ENCODE measurements around the gene GCNA. TPM values are rescaled to one million over a fixed set of nuclear protein-coding genes. Genes with fewer than 3 reads are reported as not detected.

The GCNA gene
- total and polyA plus RNA-seq, 2 of the 13 experiments (the other 11 are each of a cell fraction or from before 2014, with no cell fraction given): 0.38 to 0.66 TPM

GRCh38 chrX:71660562-71661416 lies 82.6 kb downstream of the GCNA start:
- intact Hi-C loops (cut with micrococcal nuclease; ENCODE audit: unreplicated experiment): no loop called here
- no peak for DNase-seq (ENCODE audit: low spot score)
- TF ChIP-seq RXRB (CRISPR knock-in tag; IDR thresholded peaks at IDR 0.05; ENCODE audit: borderline replicate concordance): no peak
- TF ChIP-seq ZNF530 (CRISPR knock-in tag; IDR thresholded peaks at IDR 0.05; ENCODE audit: low read depth): no peak
- no peak for TF ChIP-seq ZHX2 (IDR thresholded peaks at IDR 0.05; ENCODE audit: low read depth)
- no peak for TF ChIP-seq ZHX2 (CRISPR knock-in tag; IDR thresholded peaks at IDR 0.05; ENCODE audit: borderline replicate concordance)
- TF ChIP-seq NPAS2 (CRISPR knock-in tag; IDR thresholded peaks at IDR 0.05; ENCODE audit: borderline replicate concordance): no peak
- no peak for TF ChIP-seq NKX3-1 (CRISPR knock-in tag; IDR thresholded peaks at IDR 0.05)
- TF ChIP-seq IKZF5 (CRISPR knock-in tag; IDR thresholded peaks at IDR 0.05): no peak
- no peak for TF ChIP-seq ZFP91 (CRISPR knock-in tag; IDR thresholded peaks at IDR 0.05; ENCODE audit: borderline replicate concordance)
- no peak for TF ChIP-seq TBP (CRISPR knock-in tag; IDR thresholded peaks at IDR 0.05)
- no peak for TF ChIP-seq RFX5 (IDR thresholded peaks at IDR 0.05; ENCODE audit: low read depth, low read length)
- no peak for TF ChIP-seq NFKBIZ (CRISPR knock-in tag; IDR thresholded peaks at IDR 0.05)
- no peak for TF ChIP-seq GMEB1 (CRISPR knock-in tag; IDR thresholded peaks at IDR 0.05; ENCODE audit: borderline replicate concordance)
- TF ChIP-seq CAMTA2 (CRISPR knock-in tag; IDR thresholded peaks at IDR 0.05; ENCODE audit: borderline replicate concordance): no peak

More at GRCh38 chrX:71660562-71661416, 82.6 kb downstream of the GCNA start:
- in situ Hi-C loops (cut with HindIII; ENCODE audit: extremely low pct_ligation_motif_present, low pct_unique_long_range_greater_than_20kb): no loop called here
- Histone ChIP-seq H3K9ac (ENCODE audit: insufficient read depth, low read depth, low read length) (no peak overlapping the region), H3K27ac (ENCODE audit: extremely low read length, insufficient read depth, low read length) (no peak overlapping the region), H3K27me3 (ENCODE audit: control insufficient read depth in 1 of 2, insufficient read depth in 2 of 2, low read length in 2 of 2) (peaks cover 0 to 3% of the 10 kb centered on the region in 2 experiments; a peak in 1 of 5 replicates), H3K79me2 (ENCODE audit: insufficient read depth, low read length) (no peaks in the 10 kb centered on the region), H3K4me2 (ENCODE audit: low read depth, low read length) (no peak overlapping the region), H3K36me3 (replicated peaks in 1 of 2; ENCODE audit: control insufficient read depth in 1 of 2, insufficient read depth in 2 of 2, low read length in 2 of 2) (no peaks in the 10 kb centered on the region), H3K4me3 (replicated peaks in 1 of 3; ENCODE audit: insufficient read depth in 1 of 3, low read depth in 2 of 3, low read length in 3 of 3) (no peak overlapping the region), H3K4me1 (ENCODE audit: insufficient read depth, low read length) (no peaks in the 10 kb centered on the region), H4K20me1 (ENCODE audit: insufficient read depth, low read length) (no peaks in the 10 kb centered on the region), H3K9me3 (ENCODE audit: low read length) (no peaks in the 10 kb centered on the region), H2AFZ (ENCODE audit: low read length) (no peak overlapping the region)
- BruUV-seq (replicated peaks): no TSS peak
- WGBS (ENCODE audit: low lambda C conversion rate): 90% methylated on average over 2 of the region's 22 CpGs
- ATAC-seq: no peak
- ChIA-PET POLR2A (no interaction called here), CTCF (ENCODE audit: low intra/inter-chr PET ratio, low total read pairs) (no interaction called here)
- FAIRE-seq: no peak
